Measurements from ENCODE around the gene PRTFDC1.
"Not testable (repeated sequence)": the region's sequence is repeated elsewhere in the genome, so short reads cannot be mapped to it uniquely, and the experiment has no call there.

PRTFDC1 gene

GRCh38 chr10:24963521-24964041, 11.2 kb upstream of the PRTFDC1 start:
- DNase-seq, result no peak

- DNase-seq, result no peak
Measured at GRCh38 chr10:24962995-24963394, 10.6 kb upstream of the PRTFDC1 start.

GRCh38 chr10:24961582-24961981, 9.2 kb upstream of the PRTFDC1 start:
- no peak for DNase-seq

- DNase-seq, result no peak
Measured at GRCh38 chr10:24959382-24959730, 7.0 kb upstream of the PRTFDC1 start.

GRCh38 chr10:24958721-24959381, 6.4 kb upstream of the PRTFDC1 start:
- no peak for DNase-seq

GRCh38 chr10:24958091-24958720, 5.8 kb upstream of the PRTFDC1 start:
- DNase-seq, result no peak

GRCh38 chr10:24957624-24958051, 5.2 kb upstream of the PRTFDC1 start:
- DNase-seq, result not testable (repeated sequence)

GRCh38 chr10:24953675-24954074, 1.3 kb upstream of the PRTFDC1 start:
- DNase-seq, result no peak

GRCh38 chr10:24952707-24953645, 570 bp upstream of the PRTFDC1 start:
- no peak for DNase-seq

GRCh38 chr10:24951201-24952142, 934 bp downstream of the PRTFDC1 start:
- DNase-seq, result peak; percentile 30

GRCh38 chr10:24950439-24950838, 2.0 kb downstream of the PRTFDC1 start:
- DNase-seq, result no peak

- DNase-seq, result no peak
Measured at GRCh38 chr10:24949616-24950015, 2.8 kb downstream of the PRTFDC1 start.

GRCh38 chr10:24947304-24948097, 4.9 kb downstream of the PRTFDC1 start:
- no peak for DNase-seq

GRCh38 chr10:24944512-24945255, 7.7 kb downstream of the PRTFDC1 start:
- DNase-seq, result no peak

- DNase-seq, result no peak
Measured at GRCh38 chr10:24938525-24938924, 13.9 kb downstream of the PRTFDC1 start.

- DNase-seq, result no peak
Measured at GRCh38 chr10:24938076-24938475, 14.3 kb downstream of the PRTFDC1 start.

GRCh38 chr10:24935504-24936292, 16.7 kb downstream of the PRTFDC1 start:
- DNase-seq, result no peak

- DNase-seq, result no peak
Measured at GRCh38 chr10:24931236-24931635, 21.2 kb downstream of the PRTFDC1 start.

GRCh38 chr10:24930427-24930826, 22.0 kb downstream of the PRTFDC1 start:
- no peak for DNase-seq

- no peak for DNase-seq
Measured at GRCh38 chr10:24929904-24930303, 22.5 kb downstream of the PRTFDC1 start.

Measured in NCI-H774 (cell line).